ENCODE results near the gene DDX51. TPM values are rescaled to one million over a fixed set of nuclear protein-coding genes. Genes with fewer than 3 reads are reported as not detected.

Gene DDX51
- total RNA-seq, 1 donor from 2014 or later = 18.9 TPM

GRCh38 chr12:132146098-132146497 is 2.0 kb upstream of the DDX51 start:
- no peak overlapping the region for H3K4me3 ChIP-seq (ENCODE audit: low read depth, low read length)
- no peak for TF ChIP-seq CTCF (IDR thresholded peaks at IDR 0.05; ENCODE audit: insufficient read depth, low read length, poor library complexity, severe bottlenecking)

GRCh38 chr12:132145334-132145733 is 1.2 kb upstream of the DDX51 start:
- Histone ChIP-seq H3K27me3 (ENCODE audit: control insufficient read depth, insufficient read depth, low read length) (no peaks in the 10 kb centered on the region), H3K4me3 (ENCODE audit: low read depth, low read length) (peak overlapping the region; percentile 94), H3K36me3 (ENCODE audit: control insufficient read depth, insufficient read depth, low read length) (no peaks in the 10 kb centered on the region)
- no peak for DNase-seq (ENCODE audit: low read depth)
- TF ChIP-seq CTCF (IDR thresholded peaks at IDR 0.05; ENCODE audit: insufficient read depth, low read length, poor library complexity, severe bottlenecking) = no peak

More at GRCh38 chr12:132146098-132146497, 2.0 kb upstream of the DDX51 start:
- no peak for DNase-seq (ENCODE audit: low read depth)
- no peaks in the 10 kb centered on the region for H3K36me3 ChIP-seq (ENCODE audit: control insufficient read depth, insufficient read depth, low read length)
- no peaks in the 10 kb centered on the region for H3K27me3 ChIP-seq (ENCODE audit: control insufficient read depth, insufficient read depth, low read length)

- H3K36me3 ChIP-seq (ENCODE audit: control insufficient read depth, insufficient read depth, low read length) = no peaks in the 10 kb centered on the region
- no peaks in the 10 kb centered on the region for H3K27me3 ChIP-seq (ENCODE audit: control insufficient read depth, insufficient read depth, low read length)
- TF ChIP-seq CTCF (IDR thresholded peaks at IDR 0.05; ENCODE audit: insufficient read depth, low read length, poor library complexity, severe bottlenecking) = no peak
- H3K4me3 ChIP-seq (ENCODE audit: low read depth, low read length) = peak overlapping the region; percentile 94
- DNase-seq (ENCODE audit: low read depth) = no peak
Measured at GRCh38 chr12:132144810-132145168, 670 bp upstream of the DDX51 start.

- peak overlapping the region; percentile 94 for H3K4me3 ChIP-seq (ENCODE audit: low read depth, low read length)
- DNase-seq (ENCODE audit: low read depth) = no peak
- no peak for TF ChIP-seq CTCF (IDR thresholded peaks at IDR 0.05; ENCODE audit: insufficient read depth, low read length, poor library complexity, severe bottlenecking)
- H3K27me3 ChIP-seq (ENCODE audit: control insufficient read depth, insufficient read depth, low read length) = no peaks in the 10 kb centered on the region
- no peaks in the 10 kb centered on the region for H3K36me3 ChIP-seq (ENCODE audit: control insufficient read depth, insufficient read depth, low read length)
Measured at GRCh38 chr12:132143336-132144071, 615 bp downstream of the DDX51 start.

- Histone ChIP-seq H3K4me3 (ENCODE audit: low read depth, low read length) (peak overlapping the region; percentile 94), H3K27me3 (ENCODE audit: control insufficient read depth, insufficient read depth, low read length) (no peaks in the 10 kb centered on the region), H3K36me3 (ENCODE audit: control insufficient read depth, insufficient read depth, low read length) (no peaks in the 10 kb centered on the region)
- TF ChIP-seq CTCF (IDR thresholded peaks at IDR 0.05; ENCODE audit: insufficient read depth, low read length, poor library complexity, severe bottlenecking) = no peak
- DNase-seq (ENCODE audit: low read depth) = no peak
Measured at GRCh38 chr12:132142679-132143335, 1.3 kb downstream of the DDX51 start.
